Stimulated activated CD8-positive, alpha-beta memory T cell treated with anti-CD3 and anti-CD28 coated beads, Interleukin-4, amount 100 ng/mL, for 24 hours (primary cell): ENCODE results near the gene ZNF184.

Source experiments
- DNase-seq: peaks from one replicate; pipeline ENCODE4 v3.0.0-alpha.2; 2020; ENCODE audit warnings: low read depth

ZNF184 gene

GRCh38 chr6:27479319-27480182 lies 6.6 kb upstream of the ZNF184 start:
- peak; percentile 76 for DNase-seq

DNA sequence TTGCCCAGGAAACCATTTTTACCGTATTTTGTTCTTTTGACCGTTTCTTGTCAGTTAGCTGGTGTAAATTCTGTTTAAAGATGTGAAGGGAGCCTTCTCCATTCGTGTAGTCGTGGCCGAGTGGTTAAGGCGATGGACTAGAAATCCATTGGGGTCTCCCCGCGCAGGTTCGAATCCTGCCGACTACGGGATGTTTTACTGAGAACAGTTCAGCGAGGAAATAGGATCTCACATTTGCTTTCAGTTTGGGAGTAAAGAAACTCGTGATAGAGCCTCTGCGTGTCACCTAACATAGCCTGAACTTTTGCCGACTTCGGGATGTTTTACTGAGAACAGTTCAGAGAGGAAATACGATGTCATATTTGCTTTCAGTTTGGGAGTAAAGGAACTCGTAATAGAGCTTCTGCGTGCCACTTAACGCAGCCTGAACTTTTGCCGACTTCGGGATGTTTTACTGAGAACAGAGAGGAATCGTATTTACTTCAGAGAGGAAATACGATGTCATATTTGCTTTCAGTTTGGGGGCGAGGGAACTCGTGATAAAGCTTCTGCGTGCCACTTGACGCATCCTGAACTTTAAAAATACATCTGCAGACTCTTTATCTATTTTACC lies 5.9 kb upstream of the ZNF184 start:
- DNase-seq, result peak; percentile 75

- DNase-seq, result no peak
These were observed 5.3 kb upstream of the ZNF184 start for GRCh38 chr6:27478141-27478705.

DNA sequence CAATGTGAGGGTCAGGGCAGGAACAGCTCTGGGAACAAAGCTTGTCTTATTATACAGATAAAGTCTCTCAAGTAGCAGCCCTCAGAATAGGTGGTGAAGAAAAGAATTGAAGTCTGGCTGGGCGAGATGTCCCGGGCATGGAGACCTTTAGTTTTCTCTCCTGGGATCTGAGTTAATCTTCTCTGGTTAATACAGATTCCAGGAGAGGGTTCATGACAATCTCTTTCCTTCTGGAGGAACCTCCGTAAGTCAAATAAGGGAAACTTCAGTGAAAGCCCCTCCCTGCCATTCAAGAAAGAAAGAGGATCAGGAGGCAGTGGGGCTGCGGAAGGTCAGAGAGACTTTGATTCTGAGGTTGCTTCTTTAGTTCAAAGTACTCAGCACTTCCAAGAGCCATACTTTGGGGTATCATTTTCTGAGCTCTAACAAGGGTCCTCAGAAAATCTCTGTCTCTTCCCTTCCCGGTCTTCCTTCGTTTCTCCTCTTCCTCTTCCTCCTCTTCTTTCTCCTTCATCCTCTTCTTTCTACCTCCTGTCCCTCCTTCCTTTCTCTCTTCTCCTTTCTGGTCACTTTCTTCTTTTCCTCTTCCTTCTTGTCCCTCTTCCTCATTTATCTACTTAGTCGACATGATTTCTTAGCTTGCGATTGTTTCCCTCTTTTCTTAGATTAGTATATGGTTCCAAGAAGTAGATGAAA lies 4.6 kb upstream of the ZNF184 start:
- no peak for DNase-seq

DNA sequence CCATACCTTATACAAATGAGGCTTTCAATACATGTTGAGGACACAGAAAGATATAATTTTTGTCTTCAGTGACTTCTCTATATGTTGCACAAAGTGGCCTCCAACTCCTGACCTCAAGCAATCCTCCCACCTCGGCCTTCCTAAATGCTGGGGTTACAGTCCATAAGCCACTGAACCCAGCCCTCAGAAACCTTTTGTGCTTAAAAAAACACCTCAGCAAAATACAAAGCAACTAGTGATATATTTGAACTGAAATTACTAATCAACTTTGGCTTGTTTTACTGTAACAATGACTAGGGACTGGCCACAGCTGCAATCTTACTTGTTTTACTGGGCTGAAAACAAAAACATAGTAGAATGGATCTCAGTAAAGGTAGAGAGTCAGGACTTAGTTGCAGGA lies 3.2 kb upstream of the ZNF184 start:
- DNase-seq, result no peak

DNA sequence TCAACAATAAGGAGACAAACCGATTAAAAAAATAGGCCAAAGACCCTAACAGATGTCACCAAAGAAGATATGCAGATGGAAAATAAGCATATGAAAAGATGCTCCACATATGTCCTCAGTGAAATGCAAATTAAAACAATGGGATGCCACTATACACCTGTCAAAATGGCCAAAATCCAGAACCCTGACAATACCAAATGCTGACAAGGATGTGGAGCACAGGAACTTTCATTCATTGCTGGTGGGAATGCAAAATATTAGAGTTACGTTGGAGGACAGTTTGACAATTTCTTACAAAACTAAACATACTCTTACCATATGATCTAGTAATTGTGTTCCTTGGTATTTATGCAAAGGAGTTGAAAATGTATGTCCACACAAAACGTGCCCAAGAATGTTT lies 1.8 kb upstream of the ZNF184 start:
- DNase-seq, result no peak

DNA sequence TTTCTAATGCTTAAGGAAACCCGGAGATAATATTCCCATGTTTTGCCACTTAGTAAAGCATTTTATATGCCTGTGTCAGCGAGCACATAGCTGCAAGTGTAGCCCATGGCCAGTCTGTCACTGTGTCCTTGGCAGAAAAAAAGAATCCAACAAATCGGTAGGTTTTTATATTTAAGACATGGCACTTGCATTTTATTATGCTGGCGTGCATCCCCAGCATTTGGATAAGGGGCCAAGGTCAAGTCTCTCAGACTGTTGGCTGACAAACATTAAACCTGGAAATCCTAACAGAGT lies 1.2 kb upstream of the ZNF184 start:
- no peak for DNase-seq

GRCh38 chr6:27472182-27472616 lies 706 bp downstream of the ZNF184 start:
- peak; percentile 38 for DNase-seq

GRCh38 chr6:27471365-27472115 lies 1.4 kb downstream of the ZNF184 start:
- no peak for DNase-seq

DNA sequence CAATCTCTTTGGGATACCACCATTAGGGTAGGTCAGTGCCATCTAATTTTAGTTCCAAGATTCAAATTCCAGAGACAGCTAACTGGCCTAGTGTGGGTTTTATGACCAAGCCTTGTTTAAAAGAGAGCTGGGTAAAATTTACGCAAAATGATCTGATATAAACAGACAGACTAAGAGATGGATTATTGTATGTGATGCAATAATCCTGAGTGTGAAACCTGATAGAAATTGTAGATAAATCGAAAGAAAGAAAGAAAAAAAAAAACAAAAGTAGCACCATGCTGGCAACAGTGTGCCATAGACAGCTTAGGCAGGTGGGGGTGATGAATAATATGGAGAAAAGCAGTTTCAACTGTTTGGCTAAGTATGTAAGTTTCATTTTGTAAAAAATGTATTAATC lies 2.9 kb downstream of the ZNF184 start:
- DNase-seq, result no peak

DNA sequence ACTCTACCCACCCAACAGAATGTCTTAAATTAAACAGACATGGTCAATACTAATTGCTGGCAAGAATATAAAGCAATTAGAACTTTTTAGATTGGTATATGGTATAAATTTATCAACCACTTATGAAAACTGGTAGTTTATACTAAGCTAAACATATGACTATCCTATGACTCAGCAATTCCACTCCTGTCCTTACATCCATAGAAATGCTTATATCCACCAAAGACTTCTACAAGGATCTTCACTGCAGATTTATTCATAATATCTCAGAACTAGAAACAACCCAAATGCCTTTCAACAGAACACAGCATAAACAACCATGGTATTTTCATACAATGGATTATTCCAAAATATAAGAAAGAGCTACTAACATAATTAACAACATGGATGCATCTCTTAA lies 4.6 kb downstream of the ZNF184 start:
- no peak for DNase-seq

DNA sequence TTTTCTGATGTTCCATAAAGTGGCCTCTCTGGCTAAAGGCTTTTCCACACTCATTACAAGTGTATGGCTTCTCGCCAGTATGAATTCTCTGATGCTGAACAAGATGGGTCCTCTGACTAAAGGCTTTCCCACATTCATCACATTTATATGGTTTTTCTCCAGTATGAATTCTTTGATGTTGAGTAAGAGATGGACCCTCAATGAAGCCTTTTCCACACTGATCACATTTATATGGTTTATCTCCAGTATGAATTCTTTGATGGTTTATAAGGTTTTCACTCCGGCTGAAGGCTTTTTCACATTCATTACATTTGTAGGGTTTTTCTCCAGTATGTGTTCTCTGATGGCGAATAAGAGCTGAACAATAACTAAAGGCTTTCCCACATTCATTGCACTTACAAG lies 20.4 kb downstream of the ZNF184 start:
- DNase-seq, result no peak

GRCh38 chr6:27451660-27452390 lies 21.1 kb downstream of the ZNF184 start:
- no peak for DNase-seq

DNA sequence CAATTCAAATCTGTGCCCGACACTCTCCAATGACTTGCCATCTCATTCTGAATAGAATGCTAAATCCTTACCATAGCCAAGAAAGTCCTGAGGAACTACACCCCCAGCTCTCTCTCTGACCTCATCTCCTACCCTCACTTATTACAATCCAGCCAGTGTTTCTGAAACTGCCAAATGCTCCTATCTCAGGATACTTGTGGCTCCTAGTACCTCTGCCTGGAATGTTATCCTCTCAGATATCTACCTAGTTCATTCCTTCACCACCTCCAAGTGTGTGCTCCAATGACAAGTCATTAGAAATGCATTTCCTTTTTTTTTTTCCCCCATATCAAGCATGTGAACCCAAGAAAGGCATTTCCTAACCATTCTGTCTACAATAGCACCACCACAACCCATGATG lies 24.4 kb downstream of the ZNF184 start:
- DNase-seq, result no peak

DNA sequence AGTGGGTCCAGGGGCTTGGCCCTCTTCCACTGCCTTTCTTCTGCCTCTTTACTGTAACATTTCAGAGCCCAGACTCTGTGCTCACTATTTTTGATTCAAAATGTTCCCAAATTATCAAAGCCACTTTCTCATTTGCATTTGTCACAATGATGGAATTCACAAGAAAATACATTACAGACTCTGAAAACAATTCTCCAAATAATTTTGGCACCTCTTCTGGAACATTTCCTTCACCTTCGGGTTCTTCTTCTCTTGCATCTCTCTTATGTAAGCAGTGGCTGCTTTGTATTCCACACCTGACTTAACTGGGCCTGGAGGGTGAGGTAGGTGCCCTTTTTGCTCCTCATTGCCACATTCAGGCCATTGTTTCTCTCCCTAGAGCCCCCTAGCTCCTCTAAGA lies 30.0 kb downstream of the ZNF184 start:
- no peak for DNase-seq

DNA sequence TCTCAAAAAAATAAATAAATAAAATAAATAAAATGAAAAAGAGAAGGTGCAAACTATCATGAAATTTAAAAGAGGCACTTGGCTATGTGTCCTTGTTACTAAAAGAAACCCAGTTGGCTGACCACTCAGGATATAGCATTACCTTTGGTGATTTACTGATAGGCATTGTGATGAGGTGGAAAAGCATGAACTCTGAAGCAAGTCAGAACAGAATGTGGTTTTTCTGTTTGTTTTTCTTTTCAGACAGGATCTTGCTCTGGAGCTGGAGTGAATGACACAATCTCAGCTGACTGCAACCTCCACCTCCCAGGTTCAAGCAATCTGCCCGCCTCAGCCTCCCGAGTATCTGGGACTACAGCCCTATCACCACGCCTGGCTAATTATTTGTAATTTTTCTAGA lies 31.9 kb downstream of the ZNF184 start:
- DNase-seq, result no peak

- DNase-seq, result no peak
These were observed 33.5 kb downstream of the ZNF184 start for GRCh38 chr6:27439371-27439770.

DNA sequence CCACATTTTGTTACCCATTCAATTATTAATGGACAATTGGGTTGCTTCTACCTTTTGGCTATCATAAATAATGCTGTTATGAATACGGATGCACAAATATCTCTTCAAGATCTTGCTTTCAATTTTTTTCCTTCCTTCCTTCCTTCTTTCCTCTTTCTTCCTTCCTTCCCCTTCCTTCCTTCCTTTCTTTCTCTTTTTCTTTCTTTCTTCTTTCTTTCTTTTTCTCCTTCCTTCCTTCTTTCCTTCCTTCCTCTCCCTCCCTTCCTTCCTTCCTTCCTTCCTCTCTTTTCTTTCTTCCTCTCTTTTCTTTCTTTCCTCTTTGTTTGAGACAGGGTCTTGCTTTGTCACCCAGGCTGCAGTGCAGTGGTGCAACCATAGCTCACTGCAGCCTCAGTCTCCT lies 39.2 kb downstream of the ZNF184 start:
- DNase-seq, result no peak

- DNase-seq, result no peak
These were observed 43.9 kb downstream of the ZNF184 start for GRCh38 chr6:27428966-27429365.

DNA sequence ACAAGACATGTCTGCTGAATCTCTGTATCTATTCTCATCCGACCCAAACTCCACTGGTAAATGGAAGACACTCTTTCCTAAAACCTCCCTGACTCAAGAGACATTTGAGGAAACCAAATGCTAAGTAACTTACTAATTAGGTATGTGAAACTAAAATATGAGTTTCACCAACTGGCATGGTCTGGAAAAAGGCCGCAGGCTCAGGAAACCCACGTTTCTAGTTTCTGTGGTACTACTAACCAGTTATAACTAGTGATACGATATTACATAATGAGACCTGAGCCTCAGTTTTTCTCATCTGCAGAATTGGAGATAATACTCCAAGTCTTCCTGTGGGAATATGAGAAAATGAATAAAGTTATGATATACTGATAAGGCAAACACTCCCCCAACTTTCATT lies 44.4 kb downstream of the ZNF184 start:
- no peak for DNase-seq

DNA sequence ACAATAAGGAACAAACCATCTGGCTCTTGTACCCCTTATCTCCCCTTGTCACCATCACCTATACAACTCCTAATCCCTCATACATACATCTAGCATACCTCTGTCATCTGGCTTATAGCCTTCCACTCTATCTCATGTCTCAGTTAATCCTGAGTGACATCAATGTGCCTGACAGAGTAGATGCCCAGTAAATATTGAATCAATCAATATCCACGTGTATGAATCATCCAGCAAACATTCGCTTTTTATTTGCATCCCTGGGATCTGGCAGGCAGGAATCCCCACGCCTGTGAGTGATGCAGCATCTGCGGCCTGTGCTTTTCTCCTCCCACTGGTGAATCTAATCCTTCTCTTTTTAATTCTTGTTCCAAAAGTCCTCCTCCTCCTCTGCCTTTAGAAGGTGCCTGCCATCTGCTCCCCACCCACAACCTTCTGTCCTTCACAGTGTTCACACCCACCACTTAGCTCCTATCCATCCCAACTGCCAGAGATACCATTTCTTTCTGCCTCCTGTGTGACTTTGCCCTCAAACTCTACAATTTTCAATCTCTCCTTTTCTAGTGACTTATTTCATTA lies 46.8 kb downstream of the ZNF184 start:
- no peak for DNase-seq
